Measurements from ENCODE around the gene ELOVL1. TPM values are rescaled to one million over a fixed set of nuclear protein-coding genes. Genes with fewer than 3 reads are reported as not detected.

The ELOVL1 gene
- polyA plus RNA-seq, 2 of the 4 experiments (the other 2 are of a cell fraction), result 105 to 124 TPM

GRCh38 chr1:43319766-43320165 lies 48.0 kb downstream of the ELOVL1 start:
- WGBS (ENCODE audit: missing lambda C conversion rate), result 100% methylated on average over 2 of the region's 3 CpGs
- ChIA-PET CTCF (no interaction called here), POLR2A (no interaction called here)
- ATAC-seq, result no peak
- no peak for DNase-seq (ENCODE audit: low read depth in 1 of 2, low spot score in 1 of 2)
- no peak for FAIRE-seq
- no peaks in the 10 kb centered on the region for H3K9me3 ChIP-seq
- no peaks in the 10 kb centered on the region for H3K4me1 ChIP-seq
- H3K4me3 ChIP-seq, result no peak overlapping the region
- H3K27ac ChIP-seq, result no peak overlapping the region
- TF ChIP-seq POLR2A (IDR thresholded peaks at IDR 0.05; ENCODE audit: low read length) (no peak), TP53 (CRISPR knock-in tag; IDR thresholded peaks at IDR 0.05) (no peak), FOSL2 (IDR thresholded peaks at IDR 0.05) (no peak), FOSL2 (CRISPR knock-in tag; IDR thresholded peaks at IDR 0.05) (no peak), EHMT2 (IDR thresholded peaks at IDR 0.05; ENCODE audit: low read depth) (no peak), KDM5A (IDR thresholded peaks at IDR 0.05) (no peak), KDM1A (IDR thresholded peaks at IDR 0.05; ENCODE audit: low read depth) (no peak), ESRRA (IDR thresholded peaks at IDR 0.05; ENCODE audit: borderline replicate concordance, low read length) (no peak), POLR2AphosphoS2 (conservative IDR thresholded peaks at IDR 0.05; ENCODE audit: low read length) (no peak)
- H3K4me2 ChIP-seq, result no peak overlapping the region

GRCh38 chr1:43319288-43319687 lies 48.5 kb downstream of the ELOVL1 start:
- no peak overlapping the region for H3K4me2 ChIP-seq
- WGBS (ENCODE audit: missing lambda C conversion rate), result 74% methylated on average over 5 of the region's 5 CpGs
- H3K4me3 ChIP-seq, result no peak overlapping the region
- DNase-seq (ENCODE audit: low read depth in 1 of 2, low spot score in 1 of 2) (no peak), FAIRE-seq (no peak), ATAC-seq (no peak)
- H3K4me1 ChIP-seq, result no peaks in the 10 kb centered on the region
- TF ChIP-seq HES2 (IDR thresholded peaks at IDR 0.05) (no peak), FOXS1 (CRISPR knock-in tag; IDR thresholded peaks at IDR 0.05) (no peak), TP53 (CRISPR knock-in tag; IDR thresholded peaks at IDR 0.05) (no peak), ZSCAN20 (CRISPR knock-in tag; IDR thresholded peaks at IDR 0.05) (no peak), CTCF (IDR thresholded peaks at IDR 0.05) (no peak), FOSL2 (IDR thresholded peaks at IDR 0.05) (no peak), FOSL2 (CRISPR knock-in tag; IDR thresholded peaks at IDR 0.05) (no peak), NFE2L2 (conservative IDR thresholded peaks at IDR 0.05; ENCODE audit: low read length) (no peak), CEBPB (IDR thresholded peaks at IDR 0.05) (no peak), SREBF2 (IDR thresholded peaks at IDR 0.05) (no peak)
- POLR2A ChIA-PET, result no interaction called here
- CTCF ChIA-PET, result no interaction called here
- no peaks in the 10 kb centered on the region for H3K9me3 ChIP-seq
- no peak overlapping the region for H3K27ac ChIP-seq

DNA sequence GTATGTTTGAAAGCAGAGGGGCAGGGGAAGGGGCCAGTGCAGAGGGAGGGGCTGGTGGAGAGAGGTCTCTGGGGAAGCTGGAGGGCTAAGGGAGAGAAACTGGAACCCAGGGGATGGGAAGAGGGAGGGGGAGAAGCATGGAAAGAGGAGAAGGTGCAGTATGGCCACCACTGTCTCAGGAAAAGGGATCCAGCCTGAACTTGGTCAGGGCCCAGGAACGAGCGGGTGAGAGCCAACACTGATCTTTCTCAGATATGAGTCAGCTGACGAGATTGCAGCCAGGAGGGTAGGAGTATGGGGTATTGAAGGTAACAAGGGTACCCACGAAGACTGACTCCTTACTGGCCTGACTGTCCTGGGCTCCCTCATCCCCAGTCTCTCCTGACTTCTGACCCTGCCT lies 49.0 kb downstream of the ELOVL1 start:
- no peak overlapping the region for H3K4me2 ChIP-seq
- H3K4me3 ChIP-seq, result no peak overlapping the region
- H3K27ac ChIP-seq, result no peak overlapping the region
- ATAC-seq, result no peak; a peak in 1 of 6 replicates
- TF ChIP-seq MAFK (IDR thresholded peaks at IDR 0.05; ENCODE audit: partially characterized antibody) (no peak), BHLHE40 (IDR thresholded peaks at IDR 0.05; ENCODE audit: low read depth, low read length) (no peak), HDAC2 (IDR thresholded peaks at IDR 0.05) (no peak), FOSL2 (IDR thresholded peaks at IDR 0.05) (no peak), FOSL2 (CRISPR knock-in tag; IDR thresholded peaks at IDR 0.05) (no peak), EHF (CRISPR knock-in tag; IDR thresholded peaks at IDR 0.05) (no peak), JUNB (IDR thresholded peaks at IDR 0.05) (no peak), HMGXB4 (CRISPR knock-in tag; IDR thresholded peaks at IDR 0.05; ENCODE audit: borderline replicate concordance) (no peak), POLR2AphosphoS2 (conservative IDR thresholded peaks at IDR 0.05; ENCODE audit: low read length) (no peak), CHD4 (IDR thresholded peaks at IDR 0.05; ENCODE audit: borderline replicate concordance) (no peak), RARB (CRISPR knock-in tag; IDR thresholded peaks at IDR 0.05) (no peak), PHF8 (IDR thresholded peaks at IDR 0.05; ENCODE audit: borderline replicate concordance, low read depth) (no peak)
- TF ChIP-seq, protein P1, sequence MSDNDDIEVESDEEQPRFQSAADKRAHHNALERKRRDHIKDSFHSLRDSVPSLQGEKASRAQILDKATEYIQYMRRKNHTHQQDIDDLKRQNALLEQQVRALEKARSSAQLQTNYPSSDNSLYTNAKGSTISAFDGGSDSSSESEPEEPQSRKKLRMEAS (IDR thresholded peaks at IDR 0.05), result no peak
- TF ChIP-seq, protein P2, sequence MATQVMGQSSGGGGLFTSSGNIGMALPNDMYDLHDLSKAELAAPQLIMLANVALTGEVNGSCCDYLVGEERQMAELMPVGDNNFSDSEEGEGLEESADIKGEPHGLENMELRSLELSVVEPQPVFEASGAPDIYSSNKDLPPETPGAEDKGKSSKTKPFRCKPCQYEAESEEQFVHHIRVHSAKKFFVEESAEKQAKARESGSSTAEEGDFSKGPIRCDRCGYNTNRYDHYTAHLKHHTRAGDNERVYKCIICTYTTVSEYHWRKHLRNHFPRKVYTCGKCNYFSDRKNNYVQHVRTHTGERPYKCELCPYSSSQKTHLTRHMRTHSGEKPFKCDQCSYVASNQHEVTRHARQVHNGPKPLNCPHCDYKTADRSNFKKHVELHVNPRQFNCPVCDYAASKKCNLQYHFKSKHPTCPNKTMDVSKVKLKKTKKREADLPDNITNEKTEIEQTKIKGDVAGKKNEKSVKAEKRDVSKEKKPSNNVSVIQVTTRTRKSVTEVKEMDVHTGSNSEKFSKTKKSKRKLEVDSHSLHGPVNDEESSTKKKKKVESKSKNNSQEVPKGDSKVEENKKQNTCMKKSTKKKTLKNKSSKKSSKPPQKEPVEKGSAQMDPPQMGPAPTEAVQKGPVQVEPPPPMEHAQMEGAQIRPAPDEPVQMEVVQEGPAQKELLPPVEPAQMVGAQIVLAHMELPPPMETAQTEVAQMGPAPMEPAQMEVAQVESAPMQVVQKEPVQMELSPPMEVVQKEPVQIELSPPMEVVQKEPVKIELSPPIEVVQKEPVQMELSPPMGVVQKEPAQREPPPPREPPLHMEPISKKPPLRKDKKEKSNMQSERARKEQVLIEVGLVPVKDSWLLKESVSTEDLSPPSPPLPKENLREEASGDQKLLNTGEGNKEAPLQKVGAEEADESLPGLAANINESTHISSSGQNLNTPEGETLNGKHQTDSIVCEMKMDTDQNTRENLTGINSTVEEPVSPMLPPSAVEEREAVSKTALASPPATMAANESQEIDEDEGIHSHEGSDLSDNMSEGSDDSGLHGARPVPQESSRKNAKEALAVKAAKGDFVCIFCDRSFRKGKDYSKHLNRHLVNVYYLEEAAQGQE (IDR thresholded peaks at IDR 0.05), result no peak
- H3K9me3 ChIP-seq, result no peaks in the 10 kb centered on the region
- CTCF ChIA-PET, result no interaction called here
- POLR2A ChIA-PET, result no interaction called here
- no peaks in the 10 kb centered on the region for H3K4me1 ChIP-seq
- WGBS (ENCODE audit: missing lambda C conversion rate), result 62% methylated on average over 4 of the region's 4 CpGs
- no peak for FAIRE-seq
- DNase-seq (ENCODE audit: low read depth in 1 of 2, low spot score in 1 of 2), result no peak

Data from A549 (cell line).